Kidney epithelial cell (primary cell): Measurements from ENCODE around the gene FAM89B. TPM values are rescaled to one million over a fixed set of nuclear protein-coding genes. Genes with fewer than 3 reads are reported as not detected.

Experiments
- DNase-seq: peaks from one replicate; pipeline ENCODE4 v3.0.0-alpha.2; 2010; ENCODE audit warnings: low read depth
- H3K27me3 ChIP-seq: 2 replicates; pipeline ENCODE4 v1.6.0; 2011; ENCODE audit warnings: low read length; ENCODE audit not compliant: control insufficient read depth, insufficient read depth
- H3K36me3 ChIP-seq: 2 replicates; pipeline ENCODE4 v1.5.1; 2011; ENCODE audit warnings: low read length; ENCODE audit not compliant: control insufficient read depth, insufficient read depth
- H3K4me3 ChIP-seq: 2 replicates; pipeline ENCODE4 v1.5.1; 2011; ENCODE audit warnings: low read depth, mild to moderate bottlenecking, control low read depth, low read length
- CTCF ChIP-seq: IDR thresholded peaks from 2 replicates; pipeline ENCODE4 v1.5.1; 2011; ENCODE audit warnings: mild to moderate bottlenecking, moderate library complexity, low read length, control low read depth, inconsistent platforms; ENCODE audit not compliant: insufficient read depth, poor library complexity, severe bottlenecking
- total RNA-seq: library from RNA; depleted of rRNA; stranded (reverse); fragments of >200 nt; gene quantifications from 2 replicates; pipeline ENCODE4 v1.2.3, GENCODE V29; 2015

Gene FAM89B
- total RNA-seq, 1 donor from 2014 or later, result 63.9 TPM

DNA sequence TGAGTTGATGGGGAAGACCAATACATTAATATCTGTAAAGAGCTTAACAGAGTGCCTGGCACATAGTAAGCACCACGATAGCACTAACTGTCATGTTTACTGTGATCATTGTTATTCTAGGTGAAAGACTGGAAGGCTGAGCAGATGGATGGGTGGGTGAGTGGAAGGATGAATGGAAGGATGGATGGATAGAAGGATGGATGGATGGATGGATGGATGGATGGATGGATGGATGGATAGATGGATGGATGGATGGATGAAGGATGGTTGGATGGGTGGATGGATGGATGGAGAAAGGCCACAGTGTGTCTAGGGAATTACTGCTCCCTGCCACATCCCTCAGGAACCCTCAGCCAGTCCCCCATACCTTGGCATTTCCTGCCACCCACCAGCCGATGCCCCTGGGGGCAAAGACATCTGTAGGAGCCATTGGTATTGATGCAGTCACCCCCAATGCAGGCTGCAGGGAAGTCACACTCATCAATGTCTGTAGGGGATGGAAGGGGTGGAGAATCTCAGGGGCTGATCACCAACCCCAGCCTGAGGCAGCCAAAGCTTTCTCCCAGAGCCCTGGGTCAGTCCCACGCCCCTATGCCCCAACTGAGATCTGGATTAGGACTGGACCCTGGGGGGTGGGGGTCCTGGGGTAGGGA lies 29.5 kb upstream of the FAM89B start:
- no peaks in the 10 kb centered on the region for H3K36me3 ChIP-seq
- no peak for DNase-seq
- H3K4me3 ChIP-seq, result no peak overlapping the region
- no peaks in the 10 kb centered on the region for H3K27me3 ChIP-seq
- TF ChIP-seq CTCF, result no peak

GRCh38 chr11:65545853-65546216 lies 26.5 kb upstream of the FAM89B start:
- TF ChIP-seq CTCF, result no peak
- DNase-seq, result no peak
- Histone ChIP-seq H3K4me3 (no peak overlapping the region), H3K36me3 (no peaks in the 10 kb centered on the region), H3K27me3 (no peaks in the 10 kb centered on the region)

- no peak for DNase-seq
Observed at GRCh38 chr11:65546217-65546958, 25.9 kb upstream of the FAM89B start.

GRCh38 chr11:65547446-65548125 lies 24.8 kb upstream of the FAM89B start:
- Histone ChIP-seq H3K4me3 (no peak overlapping the region), H3K36me3 (peaks cover 7% of the 10 kb centered on the region), H3K27me3 (no peaks in the 10 kb centered on the region)
- no peak for TF ChIP-seq CTCF
- DNase-seq, result no peak

More at GRCh38 chr11:65546217-65546958, 25.9 kb upstream of the FAM89B start:
- H3K27me3 ChIP-seq, result no peaks in the 10 kb centered on the region
- H3K36me3 ChIP-seq, result peaks cover under 1% of the 10 kb centered on the region
- peak overlapping the region; percentile 21 for H3K4me3 ChIP-seq
- TF ChIP-seq CTCF, result no peak

GRCh38 chr11:65548395-65548794 lies 23.9 kb upstream of the FAM89B start:
- Histone ChIP-seq H3K4me3 (no peak overlapping the region), H3K36me3 (peaks cover 7% of the 10 kb centered on the region), H3K27me3 (no peaks in the 10 kb centered on the region)
- DNase-seq, result no peak
- TF ChIP-seq CTCF, result no peak
